ENCODE results near the gene CHRFAM7A.
"Not testable (repeated sequence)": the region's sequence is repeated elsewhere in the genome, so short reads cannot be mapped to it uniquely, and the experiment has no call there.

CHRFAM7A gene

GRCh38 chr15:30321063-30321462, 72.3 kb downstream of the CHRFAM7A start:
- DNase-seq (ENCODE audit: low read depth in 2 of 2) = not testable (repeated sequence)

DNA sequence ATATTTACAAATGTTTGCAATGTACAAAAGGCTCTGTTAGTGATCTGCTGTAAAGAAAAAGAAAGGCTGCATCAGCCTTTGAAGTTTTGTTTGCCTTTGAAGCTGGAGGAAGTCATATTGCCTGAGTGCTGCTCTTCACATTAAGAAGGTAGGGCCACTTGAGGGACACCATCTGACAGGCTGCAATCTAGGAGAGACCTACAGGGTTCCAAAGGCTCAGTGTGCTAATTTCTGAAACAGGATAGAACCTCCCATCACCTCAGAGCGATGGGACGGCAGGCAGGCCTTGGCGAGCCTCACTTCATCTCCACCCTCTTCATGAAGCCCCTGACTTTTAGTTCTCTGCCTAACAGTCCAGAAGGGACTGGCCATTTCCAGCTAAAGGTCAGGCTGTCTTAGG, 77.6 kb downstream of the CHRFAM7A start:
- DNase-seq (ENCODE audit: low read depth in 2 of 2) = not testable (repeated sequence)

DNA sequence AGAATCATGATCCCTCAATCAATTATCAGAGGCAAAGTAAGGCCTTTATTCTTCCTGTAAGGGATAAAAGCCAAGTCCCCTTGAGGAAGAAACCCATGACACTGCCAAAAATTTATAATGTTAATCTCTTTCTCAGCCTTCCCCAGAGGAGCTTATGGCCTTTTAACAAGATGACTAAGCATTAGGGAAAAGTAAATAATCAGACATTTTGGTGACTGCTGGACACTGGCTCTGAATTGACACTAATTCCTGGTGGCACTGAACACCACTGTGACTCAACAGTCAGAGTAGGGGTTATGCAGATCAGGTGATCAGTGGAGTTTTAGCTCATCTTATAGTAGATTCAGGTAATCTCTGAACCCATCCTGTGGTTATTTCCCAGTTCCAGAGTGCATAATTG, 82.8 kb downstream of the CHRFAM7A start:
- DNase-seq (ENCODE audit: low read depth in 2 of 2) = not testable (repeated sequence)

Measured in stimulated activated CD4-positive, alpha-beta T cell treated with anti-CD3 and anti-CD28 coated beads, Interleukin-1b, Interleukin-23, amount 100 ng/mL, for 1 hour (primary cell).